Right atrium auricular region (tissue), 2 donors: ENCODE measurements around the gene CC2D1A. TPM values are rescaled to one million over a fixed set of nuclear protein-coding genes. Genes with fewer than 3 reads are reported as not detected.

ENCODE experiments used
- DNase-seq: peaks from one replicate; pipeline ENCODE4 v3.0.0-alpha.2; 2019; ENCODE audit warnings: low spot score
- H3K27ac ChIP-seq, 2 donors: fragments of 200-600 bp; sonication (generic); 1 replicate in 1 of 2; 2 replicates in 1 of 2; pipeline ENCODE4 v1.5.1; 2016 to 2019
- H3K27me3 ChIP-seq, 2 donors: fragments of 200-600 bp; sonication (generic); one replicate each; pipeline versions ENCODE4 v1.5.1 to v1.6.0; 2017 to 2019
- H3K36me3 ChIP-seq: fragments of 200-600 bp; sonication (generic); one replicate; pipeline ENCODE4 v1.5.1; 2016
- H3K4me1 ChIP-seq, 2 donors: fragments of 200-600 bp; sonication (generic); one replicate each; pipeline versions ENCODE4 v1.5.1 to v1.6.0; 2017 to 2019
- H3K4me3 ChIP-seq, 2 donors: fragments of 200-600 bp; sonication (generic); 1 replicate in 1 of 2; 2 replicates in 1 of 2; pipeline ENCODE4 v1.5.1; 2017 to 2019; ENCODE audit warnings: mild to moderate bottlenecking in 1 of 2, moderate library complexity in 1 of 2
- H3K9me3 ChIP-seq, 2 donors: fragments of 200-600 bp; sonication (generic); one replicate each; pipeline ENCODE4 v1.5.1; 2019
- total RNA-seq, 2 donors: library from RNA; depleted of rRNA; stranded (reverse); fragments of >200 nt; gene quantifications; one replicate each; pipeline ENCODE4 v1.1.0, GENCODE V29; 2016
- TF ChIP-seq, protein P1 (sequence below), 2 donors: fragments of 200-600 bp; sonication (generic); IDR thresholded peaks; one replicate each; pipeline ENCODE4 v1.5.1; 2019; ENCODE audit warnings: antibody characterized with exemption in 2 of 2

The CC2D1A gene
- total RNA-seq = 10 to 100 TPM; 16.1 to 22.6 TPM

DNA sequence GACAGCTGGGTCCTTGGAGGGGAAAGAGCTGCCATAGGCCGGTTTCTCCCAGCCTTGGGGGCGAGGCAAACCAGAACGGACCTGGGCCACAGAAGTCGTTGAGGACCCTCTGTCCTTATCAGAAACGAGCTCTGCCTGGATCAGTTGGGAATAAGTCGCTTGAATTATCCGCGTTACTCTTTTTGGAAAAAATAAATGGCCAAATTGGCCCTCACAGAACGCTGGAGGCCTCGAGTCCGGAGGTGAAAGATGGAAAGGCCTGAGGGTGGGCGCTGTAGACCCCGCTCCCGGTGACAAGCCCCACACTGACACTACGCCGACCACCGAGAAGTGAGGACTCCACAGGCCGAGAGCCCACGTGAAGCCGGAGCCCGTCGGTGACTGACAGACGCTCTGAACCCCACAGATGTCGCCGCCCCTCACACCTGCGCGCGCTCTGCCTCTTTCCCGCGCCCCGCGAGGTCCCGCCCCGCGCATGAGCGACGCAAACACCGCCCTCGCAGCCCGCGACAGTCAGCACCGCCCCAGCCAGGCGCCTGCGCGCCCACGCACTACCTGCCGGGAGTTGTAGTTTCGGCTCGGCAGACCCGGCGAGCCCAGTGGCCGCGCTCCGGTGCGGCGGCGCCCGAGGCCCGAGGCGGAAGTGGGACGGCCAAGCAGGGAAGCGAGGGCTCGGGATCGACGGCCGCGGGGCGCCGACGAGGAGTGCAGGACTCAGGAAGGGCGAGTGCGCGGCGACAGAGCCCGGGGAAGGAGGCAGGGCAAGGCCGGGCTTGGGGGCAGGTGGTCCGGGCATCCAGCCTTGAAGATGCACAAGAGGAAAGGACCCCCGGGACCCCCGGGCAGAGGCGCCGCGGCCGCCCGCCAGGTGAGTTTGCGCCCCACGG lies at the start of gene CC2D1A, which contains the start of gene BRME1:
Gene CC2D1A (plus strand): TSS at position 568 of the 887 bp plus-strand sequence. CDS start 241 bp downstream, at position 809.
Gene BRME1 (minus strand): TSS at position 484 of the 887 bp plus-strand sequence. CDS start 1,225 bp downstream, outside the sequence.
- Histone ChIP-seq H3K27ac (peak within 1 kb of the TSS in 1 of 2 donors; percentile 66), H3K27me3 (no peaks in the 10 kb centered on the region), H3K4me1 (peaks cover 0 to 18% of the 10 kb centered on the region in 2 donors), H3K36me3 (peaks cover 7% of the 10 kb centered on the region), H3K9me3 (no peaks in the 10 kb centered on the region), H3K4me3 (peak within 1 kb of the TSS; percentile 78 to 79)
- TF ChIP-seq, protein P1, sequence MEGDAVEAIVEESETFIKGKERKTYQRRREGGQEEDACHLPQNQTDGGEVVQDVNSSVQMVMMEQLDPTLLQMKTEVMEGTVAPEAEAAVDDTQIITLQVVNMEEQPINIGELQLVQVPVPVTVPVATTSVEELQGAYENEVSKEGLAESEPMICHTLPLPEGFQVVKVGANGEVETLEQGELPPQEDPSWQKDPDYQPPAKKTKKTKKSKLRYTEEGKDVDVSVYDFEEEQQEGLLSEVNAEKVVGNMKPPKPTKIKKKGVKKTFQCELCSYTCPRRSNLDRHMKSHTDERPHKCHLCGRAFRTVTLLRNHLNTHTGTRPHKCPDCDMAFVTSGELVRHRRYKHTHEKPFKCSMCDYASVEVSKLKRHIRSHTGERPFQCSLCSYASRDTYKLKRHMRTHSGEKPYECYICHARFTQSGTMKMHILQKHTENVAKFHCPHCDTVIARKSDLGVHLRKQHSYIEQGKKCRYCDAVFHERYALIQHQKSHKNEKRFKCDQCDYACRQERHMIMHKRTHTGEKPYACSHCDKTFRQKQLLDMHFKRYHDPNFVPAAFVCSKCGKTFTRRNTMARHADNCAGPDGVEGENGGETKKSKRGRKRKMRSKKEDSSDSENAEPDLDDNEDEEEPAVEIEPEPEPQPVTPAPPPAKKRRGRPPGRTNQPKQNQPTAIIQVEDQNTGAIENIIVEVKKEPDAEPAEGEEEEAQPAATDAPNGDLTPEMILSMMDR (IDR thresholded peaks at IDR 0.05) = no peak
- DNase-seq = peak; percentile 87

DNA sequence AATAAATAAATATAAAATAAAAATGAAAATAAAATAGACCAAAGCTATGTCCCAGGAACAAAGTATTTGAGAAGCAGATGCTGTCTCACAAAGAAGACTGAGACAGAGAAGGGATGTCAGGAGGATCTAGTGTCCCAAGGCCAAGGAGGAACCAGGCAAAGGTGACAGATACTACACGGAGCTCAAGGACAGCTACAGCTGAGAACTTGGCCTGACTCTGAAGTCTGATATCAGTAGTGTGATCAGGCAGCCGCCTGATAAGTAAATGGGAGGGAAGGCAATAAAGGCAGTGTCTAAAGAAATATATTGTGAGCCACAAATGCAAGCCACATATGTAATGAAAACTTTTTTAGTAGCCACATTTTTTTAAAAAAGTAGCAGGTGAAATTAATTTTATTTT lies 49.5 kb upstream of the CC2D1A start:
- no peaks in the 10 kb centered on the region for H3K9me3 ChIP-seq
- H3K27me3 ChIP-seq = no peaks in the 10 kb centered on the region
- no peak overlapping the region for H3K27ac ChIP-seq
- no peak for DNase-seq
- no peaks in the 10 kb centered on the region for H3K36me3 ChIP-seq
- H3K4me1 ChIP-seq = peaks cover 0 to 19% of the 10 kb centered on the region in 2 donors
- TF ChIP-seq, protein P1 (IDR thresholded peaks at IDR 0.05) = no peak
- no peak overlapping the region for H3K4me3 ChIP-seq

DNA sequence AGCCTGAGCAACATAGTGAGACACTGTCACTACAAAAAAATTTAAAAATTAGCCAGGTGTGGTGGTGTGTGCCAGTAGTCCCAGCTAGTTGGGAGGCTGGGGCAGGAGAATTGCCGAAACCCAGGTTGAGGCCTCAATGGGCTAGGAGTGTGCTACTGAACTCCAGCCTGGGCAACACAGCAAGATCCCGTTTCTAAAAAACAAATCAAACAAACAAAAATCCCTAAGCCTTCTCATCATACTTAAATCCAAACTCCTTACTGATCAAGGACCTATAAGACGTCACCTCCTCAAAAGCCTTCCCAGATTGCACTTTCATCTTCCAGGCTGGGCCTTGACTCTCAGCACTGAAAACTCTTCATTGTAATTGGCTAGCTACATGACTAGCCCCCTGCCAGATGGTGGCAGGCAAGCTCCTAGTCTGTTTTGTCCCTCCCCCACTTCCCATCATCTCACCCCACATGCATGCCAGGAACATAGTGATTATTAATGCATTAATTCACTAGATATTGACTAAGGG lies 46.6 kb upstream of the CC2D1A start:
- DNase-seq = no peak
- H3K36me3 ChIP-seq = no peaks in the 10 kb centered on the region
- no peak overlapping the region for H3K27ac ChIP-seq
- H3K4me1 ChIP-seq = peaks cover 0 to 15% of the 10 kb centered on the region in 2 donors
- H3K4me3 ChIP-seq = no peak overlapping the region
- no peaks in the 10 kb centered on the region for H3K9me3 ChIP-seq
- TF ChIP-seq, protein P1 (IDR thresholded peaks at IDR 0.05) = no peak
- no peaks in the 10 kb centered on the region for H3K27me3 ChIP-seq

GRCh38 chr19:13860679-13861391 lies 45.2 kb upstream of the CC2D1A start:
- H3K27me3 ChIP-seq = no peaks in the 10 kb centered on the region
- DNase-seq = no peak
- H3K36me3 ChIP-seq = no peaks in the 10 kb centered on the region
- TF ChIP-seq, protein P1 (IDR thresholded peaks at IDR 0.05) = no peak
- H3K4me3 ChIP-seq = peak overlapping the region in 1 of 2 donors; percentile 40
- peaks cover 0 to 19% of the 10 kb centered on the region in 2 donors for H3K4me1 ChIP-seq
- H3K27ac ChIP-seq = peak overlapping the region; percentile 89
- no peaks in the 10 kb centered on the region for H3K9me3 ChIP-seq

DNA sequence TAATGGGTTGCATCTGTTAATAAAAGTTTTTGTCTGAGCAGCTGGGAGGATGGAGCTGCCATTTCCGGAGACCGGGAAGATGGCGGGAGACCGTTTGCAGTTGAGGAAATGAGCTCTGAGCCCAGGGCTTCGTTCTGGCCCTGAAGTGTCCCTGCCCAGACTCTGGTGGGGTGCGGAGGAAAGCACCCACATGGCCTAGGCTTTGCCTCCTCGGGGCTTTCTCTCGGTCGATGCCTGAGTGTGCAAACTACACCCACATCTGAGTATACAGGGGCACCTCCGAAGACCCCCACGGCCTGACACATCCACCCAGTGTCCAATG lies 44.6 kb upstream of the CC2D1A start:
- Histone ChIP-seq H3K27ac (peak overlapping the region; percentile 89), H3K27me3 (no peaks in the 10 kb centered on the region), H3K36me3 (no peaks in the 10 kb centered on the region), H3K4me3 (peak overlapping the region; percentile 22 to 40), H3K9me3 (no peaks in the 10 kb centered on the region), H3K4me1 (peaks cover 0 to 23% of the 10 kb centered on the region in 2 donors)
- no peak for DNase-seq
- TF ChIP-seq, protein P1 (IDR thresholded peaks at IDR 0.05) = no peak
